ENCODE results near the gene HEBP2. TPM values are rescaled to one million over a fixed set of nuclear protein-coding genes. Genes with fewer than 3 reads are reported as not detected.

The HEBP2 gene
- total RNA-seq, 1 donor from 2014 or later, result 26.2 TPM

DNA sequence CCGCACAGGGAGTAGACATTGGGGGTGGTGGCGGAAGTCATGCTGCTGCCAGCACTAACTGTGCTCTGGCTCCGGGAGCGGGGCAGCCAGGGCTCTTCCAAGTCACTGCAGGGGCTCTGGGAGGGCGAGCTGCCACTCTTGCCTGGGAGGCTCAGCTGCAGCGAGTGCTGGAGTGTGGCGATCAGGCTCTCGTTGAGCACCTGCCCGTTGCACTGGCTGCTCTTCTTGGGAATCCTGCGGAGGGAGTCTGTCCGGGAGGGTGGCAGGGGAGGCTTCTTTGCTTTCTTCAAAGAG is 28.0 kb downstream of the HEBP2 start:
- Mint-ChIP-seq H3K27ac (no peak overlapping the region), H3K4me1 (peaks cover 6% of the 10 kb centered on the region), H3K27me3 (peaks cover 3% of the 10 kb centered on the region), H3K9me3 (no peaks in the 10 kb centered on the region), H3K36me3 (ENCODE audit: low read depth) (no peaks in the 10 kb centered on the region), H3K4me3 (no peak overlapping the region)
- ChIA-PET POLR2A (no interaction called here), CTCF (interaction anchor here (5.6 kb wide), 1 partner anchor 85 kb away, joined by 70 read pairs; no protein-coding TSS in a partner anchor)
- TF ChIP-seq, protein P1, sequence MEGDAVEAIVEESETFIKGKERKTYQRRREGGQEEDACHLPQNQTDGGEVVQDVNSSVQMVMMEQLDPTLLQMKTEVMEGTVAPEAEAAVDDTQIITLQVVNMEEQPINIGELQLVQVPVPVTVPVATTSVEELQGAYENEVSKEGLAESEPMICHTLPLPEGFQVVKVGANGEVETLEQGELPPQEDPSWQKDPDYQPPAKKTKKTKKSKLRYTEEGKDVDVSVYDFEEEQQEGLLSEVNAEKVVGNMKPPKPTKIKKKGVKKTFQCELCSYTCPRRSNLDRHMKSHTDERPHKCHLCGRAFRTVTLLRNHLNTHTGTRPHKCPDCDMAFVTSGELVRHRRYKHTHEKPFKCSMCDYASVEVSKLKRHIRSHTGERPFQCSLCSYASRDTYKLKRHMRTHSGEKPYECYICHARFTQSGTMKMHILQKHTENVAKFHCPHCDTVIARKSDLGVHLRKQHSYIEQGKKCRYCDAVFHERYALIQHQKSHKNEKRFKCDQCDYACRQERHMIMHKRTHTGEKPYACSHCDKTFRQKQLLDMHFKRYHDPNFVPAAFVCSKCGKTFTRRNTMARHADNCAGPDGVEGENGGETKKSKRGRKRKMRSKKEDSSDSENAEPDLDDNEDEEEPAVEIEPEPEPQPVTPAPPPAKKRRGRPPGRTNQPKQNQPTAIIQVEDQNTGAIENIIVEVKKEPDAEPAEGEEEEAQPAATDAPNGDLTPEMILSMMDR (IDR thresholded peaks at IDR 0.05), result no peak
- DNase-seq (no peak), ATAC-seq (ENCODE audit: low read depth) (no peak)
- intact Hi-C loops (cut with micrococcal nuclease), result no loop called here

DNA sequence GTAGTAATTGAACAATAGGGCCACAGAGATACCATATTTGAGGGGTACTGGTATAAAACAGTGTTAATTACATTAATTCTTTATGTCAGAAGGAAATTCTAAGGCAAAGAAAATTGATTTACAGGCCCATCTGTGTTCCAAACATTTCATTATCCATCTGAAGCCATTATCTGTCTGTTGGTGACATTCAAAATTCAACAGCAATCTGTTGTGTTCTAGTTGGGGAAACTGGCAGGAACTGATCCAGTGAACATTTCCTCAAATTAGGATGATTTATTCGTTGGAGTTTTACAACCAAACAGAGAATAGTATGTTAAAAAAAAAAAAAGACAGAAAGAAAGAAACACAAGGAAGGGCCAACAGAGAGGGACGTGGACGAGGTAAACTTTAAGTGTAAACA is 30.1 kb downstream of the HEBP2 start:
- Mint-ChIP-seq H3K4me3 (no peak overlapping the region), H3K27me3 (peaks cover 5% of the 10 kb centered on the region), H3K4me1 (peaks cover 6% of the 10 kb centered on the region), H3K36me3 (ENCODE audit: low read depth) (no peaks in the 10 kb centered on the region), H3K27ac (no peak overlapping the region), H3K9me3 (no peaks in the 10 kb centered on the region)
- ChIA-PET CTCF (interaction anchor here (0.6 kb wide), 1 partner anchor 52 kb away, joined by 4 read pairs; no protein-coding TSS in a partner anchor), POLR2A (no interaction called here)
- ATAC-seq (ENCODE audit: low read depth) (no peak), DNase-seq (no peak)
- TF ChIP-seq, protein P1 (IDR thresholded peaks at IDR 0.05), result no peak
- intact Hi-C loops (cut with micrococcal nuclease), result no loop called here

DNA sequence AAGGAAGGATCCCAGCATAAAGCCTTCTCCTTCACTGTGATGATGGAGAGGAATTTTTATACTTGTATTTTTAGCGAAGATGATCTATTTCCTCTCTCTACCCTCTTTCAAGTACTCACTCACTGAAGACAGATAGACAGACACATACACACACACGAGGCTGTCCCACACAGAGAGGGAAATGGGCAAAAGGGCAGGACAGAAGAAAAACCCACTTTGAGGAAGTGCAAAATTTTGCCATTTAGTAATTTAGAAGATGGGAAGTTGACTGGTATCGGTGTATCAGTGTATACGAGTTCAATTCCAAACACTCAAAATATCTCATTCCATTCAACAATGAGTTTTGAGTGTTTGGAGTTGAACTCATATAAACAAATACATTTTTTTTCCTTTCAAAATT is 30.9 kb downstream of the HEBP2 start:
- H3K4me1 Mint-ChIP-seq, result peaks cover 6% of the 10 kb centered on the region
- ATAC-seq (ENCODE audit: low read depth) (no peak), DNase-seq (no peak)
- peaks cover 5% of the 10 kb centered on the region for H3K27me3 Mint-ChIP-seq
- intact Hi-C loops (cut with micrococcal nuclease), result no loop called here
- H3K36me3 Mint-ChIP-seq (ENCODE audit: low read depth), result no peaks in the 10 kb centered on the region
- H3K9me3 Mint-ChIP-seq, result no peaks in the 10 kb centered on the region
- ChIA-PET CTCF (interaction anchor here (0.6 to 1.9 kb wide), 3 partner anchors 52 to 87 kb away, joined by 3 to 6 read pairs (median 4); no protein-coding TSS in a partner anchor), POLR2A (no interaction called here)
- H3K27ac Mint-ChIP-seq, result no peak overlapping the region
- H3K4me3 Mint-ChIP-seq, result no peak overlapping the region
- TF ChIP-seq, protein P1 (IDR thresholded peaks at IDR 0.05), result no peak

DNA sequence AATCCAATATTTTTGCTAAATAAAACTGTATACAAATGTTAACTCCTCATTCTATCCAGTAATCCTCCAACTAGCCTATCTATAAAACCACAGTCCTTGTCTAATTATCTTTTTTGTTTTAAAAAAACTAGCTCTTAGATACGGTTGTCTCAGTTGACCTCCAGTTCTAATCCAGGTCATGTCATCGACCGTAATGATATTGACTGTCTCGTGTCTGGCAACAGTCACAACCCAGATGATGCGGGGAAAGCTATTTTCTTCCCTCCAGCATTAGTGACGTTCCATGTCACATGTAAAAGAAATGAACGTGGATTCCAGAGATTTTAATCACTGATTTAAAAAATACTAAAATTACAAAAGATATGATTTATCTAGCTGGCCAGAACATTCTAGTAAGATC is 35.5 kb downstream of the HEBP2 start:
- Mint-ChIP-seq H3K36me3 (ENCODE audit: low read depth) (no peaks in the 10 kb centered on the region), H3K27ac (no peak overlapping the region), H3K27me3 (peaks cover 4% of the 10 kb centered on the region), H3K9me3 (no peaks in the 10 kb centered on the region), H3K4me1 (no peaks in the 10 kb centered on the region), H3K4me3 (no peak overlapping the region)
- TF ChIP-seq, protein P1 (IDR thresholded peaks at IDR 0.05), result no peak
- ChIA-PET POLR2A (no interaction called here), CTCF (no interaction called here)
- intact Hi-C loops (cut with micrococcal nuclease), result no loop called here
- ATAC-seq (ENCODE audit: low read depth), result no peak
- DNase-seq, result no peak

DNA sequence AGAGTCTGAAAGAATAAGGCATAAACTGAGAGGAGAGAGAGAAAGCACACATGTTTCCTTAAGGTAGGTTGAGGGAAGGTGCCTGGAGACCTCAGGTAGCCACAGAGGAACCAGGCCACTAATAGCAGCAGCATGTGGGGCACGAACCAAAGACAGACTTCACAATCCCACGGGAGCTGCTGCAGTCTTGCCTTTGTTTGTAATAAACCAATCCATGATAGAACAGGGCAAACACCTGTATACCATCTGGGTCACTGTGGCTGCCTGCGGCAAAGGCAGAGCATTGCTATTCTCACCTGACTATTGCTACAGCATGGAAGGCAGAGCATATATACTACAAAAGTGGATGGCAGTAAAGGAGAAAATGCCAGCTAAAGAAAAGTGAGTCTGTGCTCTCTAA is 36.3 kb downstream of the HEBP2 start:
- DNase-seq (no peak), ATAC-seq (ENCODE audit: low read depth) (no peak)
- ChIA-PET POLR2A (no interaction called here), CTCF (no interaction called here)
- H3K4me1 Mint-ChIP-seq, result no peaks in the 10 kb centered on the region
- no peak overlapping the region for H3K4me3 Mint-ChIP-seq
- no peaks in the 10 kb centered on the region for H3K36me3 Mint-ChIP-seq (ENCODE audit: low read depth)
- H3K27ac Mint-ChIP-seq, result no peak overlapping the region
- no peaks in the 10 kb centered on the region for H3K9me3 Mint-ChIP-seq
- TF ChIP-seq, protein P1 (IDR thresholded peaks at IDR 0.05), result no peak
- H3K27me3 Mint-ChIP-seq, result peaks cover 4% of the 10 kb centered on the region
- intact Hi-C loops (cut with micrococcal nuclease), result no loop called here

Measured in activated B cell treated with CpG ODN at 0.5 μM for 24 hours (primary cell).